ENCODE data around the gene GPR89B. TPM values are rescaled to one million over a fixed set of nuclear protein-coding genes. Genes with fewer than 3 reads are reported as not detected.
A peak's percentile ranks its signal among the peaks of the same experiment; 100 is the strongest.
"Not testable (repeated sequence)": the region's sequence is repeated elsewhere in the genome, so short reads cannot be mapped to it uniquely, and the experiment has no call there.

The GPR89B gene
- total RNA-seq, 4 donors from 2014 or later, result 20.2 to 72.4 (median 30.1) TPM

DNA sequence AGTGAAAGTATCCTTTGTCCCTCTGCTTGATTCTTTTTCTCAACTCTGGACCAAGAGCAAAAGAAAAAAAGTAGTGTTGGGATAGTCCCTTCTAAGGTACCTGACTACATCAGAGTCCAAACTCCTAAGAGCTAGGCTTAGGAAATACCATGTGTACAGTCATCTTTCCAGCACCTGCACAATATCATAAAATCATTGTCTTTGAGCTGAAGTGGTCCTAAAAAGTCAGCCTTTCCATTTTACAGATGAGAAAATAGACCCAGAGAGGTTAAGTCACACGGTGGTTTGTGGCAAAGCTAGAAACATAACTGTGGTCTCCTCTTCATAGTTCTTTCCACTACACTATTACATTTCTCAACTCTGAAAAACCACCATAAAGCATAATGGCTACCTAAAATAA lies 38.4 kb downstream of the GPR89B start:
- H3K27me3 ChIP-seq; intact Hi-C loops (cut with DNase I; ENCODE audit: low total_unique reads); H3K4me3 ChIP-seq; H3K9me3 ChIP-seq; H3K4me1 ChIP-seq; DNase-seq; H3K27ac ChIP-seq; H3K36me3 ChIP-seq: not testable (repeated sequence)

DNA sequence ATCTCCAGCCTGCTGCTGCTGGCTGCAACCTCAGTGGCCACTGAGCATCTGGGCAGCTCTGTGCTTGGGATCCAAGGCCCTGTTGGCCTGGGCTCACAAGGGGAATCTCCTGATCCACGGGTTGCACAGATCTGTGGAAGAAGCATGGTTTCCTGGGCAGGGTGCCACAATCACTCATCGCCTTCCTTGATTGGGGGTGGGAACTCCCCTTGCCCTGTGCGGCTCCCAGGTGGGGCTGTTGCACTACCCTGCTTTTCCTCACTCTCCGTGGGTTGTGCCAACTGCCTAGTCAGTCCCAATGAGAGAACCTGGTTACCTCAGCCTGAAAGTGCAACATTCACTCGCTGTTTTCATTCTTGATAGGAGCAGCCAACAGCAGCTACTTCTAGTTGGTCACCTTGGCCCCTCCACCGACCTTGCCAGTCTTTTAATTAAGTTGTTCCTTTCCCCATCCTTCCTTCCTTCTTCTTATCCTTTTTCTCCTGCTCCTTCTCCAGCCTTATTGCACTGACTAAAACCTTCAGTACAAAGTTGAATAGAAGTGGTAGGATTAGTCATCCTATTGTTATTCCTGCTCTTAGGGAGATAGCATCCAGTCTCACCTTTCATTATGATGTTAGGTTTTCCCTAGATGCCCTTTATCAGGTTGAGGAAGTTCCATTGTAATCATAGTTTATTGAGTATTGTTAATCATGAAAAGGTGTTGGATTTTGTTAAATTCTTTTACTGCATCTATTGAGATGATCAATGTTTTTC lies 50.9 kb downstream of the GPR89B start:
- H3K4me3 ChIP-seq; intact Hi-C loops (cut with DNase I; ENCODE audit: low total_unique reads); H3K9me3 ChIP-seq; H3K27me3 ChIP-seq; H3K36me3 ChIP-seq; H3K4me1 ChIP-seq; H3K27ac ChIP-seq; DNase-seq: not testable (repeated sequence)

DNA sequence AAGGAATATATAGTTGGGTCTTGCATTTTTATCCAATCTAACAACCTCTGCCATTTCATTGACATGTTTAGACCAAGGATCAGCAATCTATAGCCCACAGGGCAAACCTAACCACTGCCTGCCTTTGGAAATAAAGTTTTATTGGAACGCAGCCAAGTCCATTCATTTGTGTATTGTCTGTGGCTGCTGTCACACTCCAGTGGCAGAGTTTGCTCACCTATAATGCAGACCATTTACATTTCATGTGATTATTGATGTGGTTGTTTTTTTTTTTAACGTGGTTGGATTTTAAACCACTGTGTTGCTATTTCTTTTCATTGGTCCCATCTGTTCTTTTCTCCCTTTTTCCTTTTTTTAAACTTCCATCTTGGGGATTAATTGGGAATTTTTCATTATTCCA lies 57.2 kb downstream of the GPR89B start:
- H3K27me3 ChIP-seq; H3K36me3 ChIP-seq; DNase-seq; H3K4me3 ChIP-seq; H3K27ac ChIP-seq; H3K4me1 ChIP-seq; intact Hi-C loops (cut with DNase I; ENCODE audit: low total_unique reads); H3K9me3 ChIP-seq: not testable (repeated sequence)

DNA sequence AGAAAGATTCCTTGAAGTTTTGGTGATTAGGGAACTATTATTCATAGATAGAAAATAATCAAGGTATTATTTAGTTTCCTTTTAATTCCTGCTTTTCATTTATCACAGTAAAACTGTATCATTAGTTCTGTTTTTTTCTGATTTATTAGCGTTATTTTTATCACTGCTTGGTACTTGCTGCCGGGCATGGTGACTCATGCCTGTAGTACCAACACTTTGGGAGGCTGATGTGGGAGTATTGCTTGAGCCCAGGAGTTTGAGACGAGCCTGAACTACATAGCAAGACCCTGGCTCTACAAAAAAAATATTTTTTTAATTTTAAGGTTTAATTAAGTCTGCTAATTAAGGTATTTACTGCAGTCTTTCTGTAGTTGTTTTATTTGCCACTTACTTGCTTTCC lies 59.7 kb downstream of the GPR89B start:
- H3K9me3 ChIP-seq; DNase-seq; H3K36me3 ChIP-seq; H3K4me1 ChIP-seq; intact Hi-C loops (cut with DNase I; ENCODE audit: low total_unique reads); H3K27me3 ChIP-seq; H3K4me3 ChIP-seq; H3K27ac ChIP-seq: not testable (repeated sequence)

DNA sequence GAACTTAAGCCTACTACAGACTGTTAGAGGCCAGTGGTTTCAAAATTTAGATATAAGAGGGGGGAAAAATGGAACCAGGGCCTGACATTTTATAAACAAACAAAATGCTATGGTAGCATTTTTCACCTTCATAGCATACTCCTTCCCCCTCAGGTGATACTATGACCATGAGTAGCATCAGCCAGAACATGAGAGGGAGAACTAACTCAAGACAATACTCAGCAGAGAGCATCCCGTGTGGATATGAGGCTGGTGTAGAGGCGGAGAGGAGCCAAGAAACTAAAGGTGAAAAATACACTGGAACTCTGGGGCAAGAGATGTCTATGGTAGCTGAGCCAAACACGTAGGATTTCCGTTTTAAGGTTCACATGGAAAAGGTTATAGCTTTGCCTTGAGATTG lies 64.7 kb downstream of the GPR89B start:
- H3K27me3 ChIP-seq; H3K27ac ChIP-seq; H3K4me3 ChIP-seq; intact Hi-C loops (cut with DNase I; ENCODE audit: low total_unique reads); H3K36me3 ChIP-seq; H3K4me1 ChIP-seq; H3K9me3 ChIP-seq; DNase-seq: not testable (repeated sequence)

DNA sequence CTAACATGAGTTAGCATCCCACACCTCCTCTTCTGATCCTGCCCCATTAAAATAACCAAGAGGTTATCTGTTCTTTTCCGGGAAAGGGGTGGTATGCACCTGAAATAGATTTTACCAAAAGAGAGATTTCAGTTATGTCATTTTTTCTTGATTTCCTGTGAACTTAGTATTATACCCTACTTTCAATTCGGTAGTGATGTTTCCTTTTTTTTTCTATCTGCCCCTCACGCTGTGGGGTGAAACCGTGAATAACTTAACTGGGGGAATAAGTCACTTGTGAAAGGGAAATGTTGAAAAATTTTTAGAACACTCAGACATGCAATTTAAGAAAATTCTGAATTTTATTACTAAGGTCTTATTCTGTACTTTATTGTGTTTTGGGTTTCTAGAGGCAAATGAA lies 65.2 kb downstream of the GPR89B start:
- H3K4me3 ChIP-seq; intact Hi-C loops (cut with DNase I; ENCODE audit: low total_unique reads); H3K27ac ChIP-seq; H3K9me3 ChIP-seq; H3K36me3 ChIP-seq; DNase-seq; H3K27me3 ChIP-seq; H3K4me1 ChIP-seq: not testable (repeated sequence)

DNA sequence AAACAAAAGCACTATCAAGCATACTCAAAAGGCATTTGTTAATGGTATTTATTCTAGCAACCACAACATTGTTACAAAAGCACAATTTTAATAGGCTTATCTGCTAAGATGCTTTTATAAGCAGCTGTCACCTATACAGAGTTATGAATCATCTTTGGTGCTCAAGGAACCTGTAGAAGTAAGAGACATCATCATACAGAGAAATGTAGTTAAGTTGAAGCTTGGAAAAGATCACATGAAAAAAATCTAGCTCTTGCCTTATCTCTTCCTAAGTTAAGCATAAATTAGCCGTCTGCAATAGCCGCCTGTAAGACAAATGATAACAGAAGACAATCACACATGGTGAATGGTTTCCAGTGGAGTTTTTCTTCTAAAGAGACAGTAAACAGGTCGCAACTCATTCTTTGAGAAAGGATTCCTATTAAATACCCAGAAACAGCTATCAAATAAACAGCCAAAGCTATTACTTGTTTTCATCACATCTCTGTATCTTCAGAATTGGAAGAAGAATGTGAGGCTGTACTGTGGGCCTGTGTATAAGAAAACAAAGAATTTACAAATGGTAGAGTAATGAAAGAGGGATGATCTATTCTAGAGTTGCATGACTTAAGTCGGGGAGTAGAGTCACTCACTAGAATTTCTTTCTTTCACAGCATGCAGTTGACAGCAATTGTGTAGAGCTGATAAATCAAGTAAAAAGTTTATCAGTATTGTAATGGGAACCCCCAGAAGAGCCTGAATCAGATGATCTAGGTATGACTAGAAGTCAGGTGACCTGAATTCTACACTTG lies 65.8 kb downstream of the GPR89B start:
- H3K27me3 ChIP-seq; H3K4me3 ChIP-seq; H3K9me3 ChIP-seq; H3K27ac ChIP-seq; H3K4me1 ChIP-seq; intact Hi-C loops (cut with DNase I; ENCODE audit: low total_unique reads); H3K36me3 ChIP-seq; DNase-seq: not testable (repeated sequence)

DNA sequence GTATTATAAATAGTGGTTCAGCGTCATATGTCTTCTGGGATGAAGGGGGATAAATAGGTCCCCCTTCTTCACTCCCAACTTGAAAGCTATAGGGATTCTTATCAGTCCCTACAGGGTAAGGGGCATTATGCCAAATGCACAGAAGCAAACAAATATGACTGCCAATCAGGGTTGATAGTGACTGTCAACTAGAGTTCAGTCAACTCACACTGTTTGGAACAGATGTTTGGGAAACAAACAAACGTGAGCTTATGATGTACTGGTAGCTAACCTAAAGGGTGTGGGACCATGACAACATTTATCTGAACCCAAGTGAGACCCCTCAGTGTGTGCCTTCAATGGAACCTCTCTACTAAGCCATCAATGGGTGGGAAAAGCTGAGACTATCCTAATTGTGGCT lies 67.9 kb downstream of the GPR89B start:
- intact Hi-C loops (cut with DNase I; ENCODE audit: low total_unique reads); H3K27ac ChIP-seq; DNase-seq; H3K9me3 ChIP-seq; H3K4me3 ChIP-seq; H3K4me1 ChIP-seq; H3K27me3 ChIP-seq; H3K36me3 ChIP-seq: not testable (repeated sequence)

DNA sequence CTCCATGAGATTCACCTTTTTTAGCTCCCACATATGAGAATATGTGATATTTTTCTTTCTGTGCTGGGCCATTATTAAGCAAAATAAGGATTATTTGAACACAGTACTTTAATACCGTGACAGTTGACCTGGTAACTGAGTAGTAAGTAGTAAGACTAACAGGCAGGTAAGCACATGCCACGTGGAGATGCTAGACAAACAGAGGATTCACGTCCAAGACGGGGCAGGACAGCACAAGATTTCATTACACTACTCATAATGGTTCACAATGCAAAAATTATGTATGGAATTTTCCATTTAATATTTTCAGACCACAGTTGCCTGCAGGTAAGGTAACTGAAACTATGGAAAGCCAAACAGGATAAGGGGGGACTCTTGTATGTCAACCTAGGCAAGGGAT lies 79.5 kb downstream of the GPR89B start:
- H3K4me3 ChIP-seq; DNase-seq; intact Hi-C loops (cut with DNase I; ENCODE audit: low total_unique reads); H3K36me3 ChIP-seq; H3K9me3 ChIP-seq; H3K27ac ChIP-seq; H3K4me1 ChIP-seq; H3K27me3 ChIP-seq: not testable (repeated sequence)

DNA sequence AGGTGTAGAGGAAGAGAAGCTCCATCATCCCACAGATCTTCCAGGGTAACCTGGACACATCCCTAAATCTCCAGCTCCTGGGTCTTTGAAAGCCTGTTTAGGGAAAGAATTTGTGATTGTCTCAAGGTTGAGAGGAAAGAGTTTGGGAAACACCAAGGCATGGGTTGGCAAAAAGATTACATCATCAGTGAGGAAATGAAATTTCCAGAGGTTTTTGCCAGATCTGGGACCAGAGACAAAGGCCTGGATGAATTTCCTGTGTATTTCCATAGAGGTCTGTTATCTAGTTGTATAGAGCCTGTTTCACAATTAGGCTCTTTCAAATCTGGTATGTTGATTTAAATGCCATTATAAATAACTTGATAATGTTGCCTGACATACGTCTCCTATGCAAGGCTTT lies 82.3 kb downstream of the GPR89B start:
- TF ChIP-seq, protein P1, sequence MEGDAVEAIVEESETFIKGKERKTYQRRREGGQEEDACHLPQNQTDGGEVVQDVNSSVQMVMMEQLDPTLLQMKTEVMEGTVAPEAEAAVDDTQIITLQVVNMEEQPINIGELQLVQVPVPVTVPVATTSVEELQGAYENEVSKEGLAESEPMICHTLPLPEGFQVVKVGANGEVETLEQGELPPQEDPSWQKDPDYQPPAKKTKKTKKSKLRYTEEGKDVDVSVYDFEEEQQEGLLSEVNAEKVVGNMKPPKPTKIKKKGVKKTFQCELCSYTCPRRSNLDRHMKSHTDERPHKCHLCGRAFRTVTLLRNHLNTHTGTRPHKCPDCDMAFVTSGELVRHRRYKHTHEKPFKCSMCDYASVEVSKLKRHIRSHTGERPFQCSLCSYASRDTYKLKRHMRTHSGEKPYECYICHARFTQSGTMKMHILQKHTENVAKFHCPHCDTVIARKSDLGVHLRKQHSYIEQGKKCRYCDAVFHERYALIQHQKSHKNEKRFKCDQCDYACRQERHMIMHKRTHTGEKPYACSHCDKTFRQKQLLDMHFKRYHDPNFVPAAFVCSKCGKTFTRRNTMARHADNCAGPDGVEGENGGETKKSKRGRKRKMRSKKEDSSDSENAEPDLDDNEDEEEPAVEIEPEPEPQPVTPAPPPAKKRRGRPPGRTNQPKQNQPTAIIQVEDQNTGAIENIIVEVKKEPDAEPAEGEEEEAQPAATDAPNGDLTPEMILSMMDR (IDR thresholded peaks at IDR 0.05), result no peak
- TF ChIP-seq POLR2A (IDR thresholded peaks at IDR 0.05), result no peak
- Histone ChIP-seq H3K9me3 (no peaks in the 10 kb centered on the region), H3K4me3 (no peak overlapping the region), H3K4me1 (no peaks in the 10 kb centered on the region), H3K36me3 (no peaks in the 10 kb centered on the region), H3K27ac (no peak overlapping the region), H3K27me3 (no peaks in the 10 kb centered on the region)
- intact Hi-C loops (cut with DNase I; ENCODE audit: low total_unique reads), result no loop called here
- no peak for DNase-seq

DNA sequence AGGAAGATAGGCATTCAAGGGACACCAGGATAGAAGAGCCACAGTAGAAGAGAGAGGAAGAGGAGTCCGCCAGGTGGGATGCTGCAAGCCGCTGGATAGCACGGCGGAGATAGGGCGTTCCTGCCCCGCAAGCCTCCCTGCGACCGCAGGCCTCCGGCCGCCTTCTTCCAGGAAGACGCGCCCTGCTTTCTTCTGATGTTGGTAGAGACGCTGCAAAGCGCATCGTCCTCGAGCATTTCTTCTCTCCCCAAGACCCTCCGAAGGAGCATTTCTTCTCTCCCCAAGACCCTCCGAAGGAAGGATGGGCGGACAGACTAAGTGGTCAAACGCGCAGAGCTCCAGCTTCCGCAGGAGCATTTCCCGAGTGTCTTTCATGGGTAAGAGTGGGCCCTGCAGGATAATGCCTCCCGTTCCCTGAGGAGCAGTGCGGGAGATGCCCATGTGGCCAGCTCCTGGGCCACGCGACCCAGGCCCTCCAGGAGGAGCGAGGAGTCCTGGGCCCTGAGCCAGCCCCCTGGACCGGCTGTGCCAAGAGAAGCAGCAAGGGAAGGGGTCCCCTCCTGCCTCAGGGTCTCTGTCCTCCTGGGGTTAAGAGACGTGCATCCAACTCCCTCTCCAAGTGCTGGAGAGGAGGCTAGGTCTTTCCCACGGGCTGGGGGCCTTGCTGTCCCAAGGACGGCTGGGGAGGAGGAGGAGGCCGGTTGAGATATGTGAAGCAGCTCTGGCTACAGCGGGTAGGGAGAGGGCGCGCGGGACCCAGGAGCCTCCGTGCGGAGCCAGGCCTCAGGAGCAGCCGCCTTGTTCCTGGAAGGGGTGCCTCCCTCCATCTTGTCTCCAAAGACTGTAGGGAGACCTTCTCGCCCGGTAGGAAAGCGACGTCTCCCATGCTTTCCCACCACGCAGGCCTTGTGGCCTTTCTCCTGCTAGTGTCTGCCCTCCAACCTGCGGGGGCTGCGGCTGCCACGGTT lies 85.2 kb downstream of the GPR89B start:
- H3K9me3 ChIP-seq; intact Hi-C loops (cut with DNase I; ENCODE audit: low total_unique reads): not testable (repeated sequence)
- DNase-seq, result peak in 1 of 2 donors; percentile 13

More for the DNA sequence above, 85.2 kb downstream of the GPR89B start:
- H3K4me3 ChIP-seq, H3K27ac ChIP-seq, H3K27me3 ChIP-seq, H3K36me3 ChIP-seq, H3K4me1 ChIP-seq: not testable (repeated sequence)

All from uterus (tissue), 4 donors.